ENCODE measurements around the gene CCDC9B.

The CCDC9B gene

GRCh38 chr15:40372981-40373380, 32.2 kb upstream of the CCDC9B start:
- Histone ChIP-seq H3K27ac (ENCODE audit: low read length) (no peak overlapping the region), H3K4me3 (ENCODE audit: low read length) (no peak overlapping the region), H3K9ac (ENCODE audit: low read length) (no peak overlapping the region), H3K4me1 (ENCODE audit: control insufficient read depth, low read depth, low read length) (no peaks in the 10 kb centered on the region), H3K27me3 (ENCODE audit: control insufficient read depth, insufficient read depth, low read length) (peaks cover 16% of the 10 kb centered on the region), H3K9me3 (ENCODE audit: control insufficient read depth, low read depth, low read length) (no peaks in the 10 kb centered on the region), H3K36me3 (ENCODE audit: control insufficient read depth, low read depth, low read length) (no peaks in the 10 kb centered on the region)

GRCh38 chr15:40369971-40370370, 29.2 kb upstream of the CCDC9B start:
- H3K4me3 ChIP-seq (ENCODE audit: low read length), result no peak overlapping the region
- no peak overlapping the region for H3K9ac ChIP-seq (ENCODE audit: low read length)
- no peaks in the 10 kb centered on the region for H3K9me3 ChIP-seq (ENCODE audit: control insufficient read depth, low read depth, low read length)
- no peaks in the 10 kb centered on the region for H3K36me3 ChIP-seq (ENCODE audit: control insufficient read depth, low read depth, low read length)
- H3K27me3 ChIP-seq (ENCODE audit: control insufficient read depth, insufficient read depth, low read length), result peaks cover 30% of the 10 kb centered on the region
- no peak overlapping the region for H3K27ac ChIP-seq (ENCODE audit: low read length)
- no peaks in the 10 kb centered on the region for H3K4me1 ChIP-seq (ENCODE audit: control insufficient read depth, low read depth, low read length)

- Histone ChIP-seq H3K9ac (ENCODE audit: low read length) (no peak overlapping the region), H3K4me3 (ENCODE audit: low read length) (no peak overlapping the region), H3K27ac (ENCODE audit: low read length) (no peak overlapping the region), H3K9me3 (ENCODE audit: control insufficient read depth, low read depth, low read length) (no peaks in the 10 kb centered on the region), H3K36me3 (ENCODE audit: control insufficient read depth, low read depth, low read length) (no peaks in the 10 kb centered on the region), H3K4me1 (ENCODE audit: control insufficient read depth, low read depth, low read length) (no peaks in the 10 kb centered on the region), H3K27me3 (ENCODE audit: control insufficient read depth, insufficient read depth, low read length) (peaks cover 30% of the 10 kb centered on the region)
Measured at GRCh38 chr15:40369474-40369869, 28.7 kb upstream of the CCDC9B start.

GRCh38 chr15:40368719-40369473, 28.2 kb upstream of the CCDC9B start:
- H3K9ac ChIP-seq (ENCODE audit: low read length), result no peak overlapping the region
- H3K27ac ChIP-seq (ENCODE audit: low read length), result no peak overlapping the region
- no peaks in the 10 kb centered on the region for H3K4me1 ChIP-seq (ENCODE audit: control insufficient read depth, low read depth, low read length)
- H3K36me3 ChIP-seq (ENCODE audit: control insufficient read depth, low read depth, low read length), result no peaks in the 10 kb centered on the region
- H3K9me3 ChIP-seq (ENCODE audit: control insufficient read depth, low read depth, low read length), result no peaks in the 10 kb centered on the region
- peaks cover 30% of the 10 kb centered on the region for H3K27me3 ChIP-seq (ENCODE audit: control insufficient read depth, insufficient read depth, low read length)
- H3K4me3 ChIP-seq (ENCODE audit: low read length), result no peak overlapping the region

GRCh38 chr15:40367686-40368611, 27.2 kb upstream of the CCDC9B start:
- Histone ChIP-seq H3K9me3 (ENCODE audit: control insufficient read depth, low read depth, low read length) (no peaks in the 10 kb centered on the region), H3K27ac (ENCODE audit: low read length) (no peak overlapping the region), H3K4me3 (ENCODE audit: low read length) (peak overlapping the region; percentile 18), H3K36me3 (ENCODE audit: control insufficient read depth, low read depth, low read length) (no peaks in the 10 kb centered on the region), H3K9ac (ENCODE audit: low read length) (no peak overlapping the region), H3K4me1 (ENCODE audit: control insufficient read depth, low read depth, low read length) (no peaks in the 10 kb centered on the region), H3K27me3 (ENCODE audit: control insufficient read depth, insufficient read depth, low read length) (peaks cover 30% of the 10 kb centered on the region)

GRCh38 chr15:40367371-40367685, 26.6 kb upstream of the CCDC9B start:
- H3K4me3 ChIP-seq (ENCODE audit: low read length), result peak overlapping the region; percentile 18
- no peak overlapping the region for H3K27ac ChIP-seq (ENCODE audit: low read length)
- H3K9ac ChIP-seq (ENCODE audit: low read length), result no peak overlapping the region
- H3K27me3 ChIP-seq (ENCODE audit: control insufficient read depth, insufficient read depth, low read length), result peaks cover 30% of the 10 kb centered on the region
- H3K36me3 ChIP-seq (ENCODE audit: control insufficient read depth, low read depth, low read length), result no peaks in the 10 kb centered on the region
- no peaks in the 10 kb centered on the region for H3K4me1 ChIP-seq (ENCODE audit: control insufficient read depth, low read depth, low read length)
- no peaks in the 10 kb centered on the region for H3K9me3 ChIP-seq (ENCODE audit: control insufficient read depth, low read depth, low read length)

GRCh38 chr15:40366457-40367370, 26.0 kb upstream of the CCDC9B start:
- H3K4me1 ChIP-seq (ENCODE audit: control insufficient read depth, low read depth, low read length), result no peaks in the 10 kb centered on the region
- peaks cover 30% of the 10 kb centered on the region for H3K27me3 ChIP-seq (ENCODE audit: control insufficient read depth, insufficient read depth, low read length)
- H3K27ac ChIP-seq (ENCODE audit: low read length), result no peak overlapping the region
- H3K4me3 ChIP-seq (ENCODE audit: low read length), result no peak overlapping the region
- no peaks in the 10 kb centered on the region for H3K36me3 ChIP-seq (ENCODE audit: control insufficient read depth, low read depth, low read length)
- H3K9ac ChIP-seq (ENCODE audit: low read length), result no peak overlapping the region
- H3K9me3 ChIP-seq (ENCODE audit: control insufficient read depth, low read depth, low read length), result no peaks in the 10 kb centered on the region

- Histone ChIP-seq H3K36me3 (ENCODE audit: control insufficient read depth, low read depth, low read length) (no peaks in the 10 kb centered on the region), H3K4me1 (ENCODE audit: control insufficient read depth, low read depth, low read length) (no peaks in the 10 kb centered on the region), H3K9ac (ENCODE audit: low read length) (no peak overlapping the region), H3K9me3 (ENCODE audit: control insufficient read depth, low read depth, low read length) (no peaks in the 10 kb centered on the region), H3K27ac (ENCODE audit: low read length) (no peak overlapping the region), H3K27me3 (ENCODE audit: control insufficient read depth, insufficient read depth, low read length) (peaks cover 30% of the 10 kb centered on the region), H3K4me3 (ENCODE audit: low read length) (no peak overlapping the region)
Measured at GRCh38 chr15:40365624-40366456, 25.1 kb upstream of the CCDC9B start.

- H3K9ac ChIP-seq (ENCODE audit: low read length), result no peak overlapping the region
- no peaks in the 10 kb centered on the region for H3K9me3 ChIP-seq (ENCODE audit: control insufficient read depth, low read depth, low read length)
- H3K36me3 ChIP-seq (ENCODE audit: control insufficient read depth, low read depth, low read length), result no peaks in the 10 kb centered on the region
- peaks cover 27% of the 10 kb centered on the region for H3K27me3 ChIP-seq (ENCODE audit: control insufficient read depth, insufficient read depth, low read length)
- H3K4me1 ChIP-seq (ENCODE audit: control insufficient read depth, low read depth, low read length), result no peaks in the 10 kb centered on the region
- H3K4me3 ChIP-seq (ENCODE audit: low read length), result no peak overlapping the region
- H3K27ac ChIP-seq (ENCODE audit: low read length), result no peak overlapping the region
Measured at GRCh38 chr15:40365016-40365415, 24.3 kb upstream of the CCDC9B start.

GRCh38 chr15:40364251-40364650, 23.5 kb upstream of the CCDC9B start:
- H3K27ac ChIP-seq (ENCODE audit: low read length), result no peak overlapping the region

More at GRCh38 chr15:40364251-40364650, 23.5 kb upstream of the CCDC9B start:
- H3K27me3 ChIP-seq (ENCODE audit: control insufficient read depth, insufficient read depth, low read length), result peaks cover 31% of the 10 kb centered on the region
- no peak overlapping the region for H3K4me3 ChIP-seq (ENCODE audit: low read length)
- H3K4me1 ChIP-seq (ENCODE audit: control insufficient read depth, low read depth, low read length), result no peaks in the 10 kb centered on the region
- no peak overlapping the region for H3K9ac ChIP-seq (ENCODE audit: low read length)
- H3K36me3 ChIP-seq (ENCODE audit: control insufficient read depth, low read depth, low read length), result no peaks in the 10 kb centered on the region
- H3K9me3 ChIP-seq (ENCODE audit: control insufficient read depth, low read depth, low read length), result no peaks in the 10 kb centered on the region
